ENCODE measurements around the gene TSHB.

DNA sequence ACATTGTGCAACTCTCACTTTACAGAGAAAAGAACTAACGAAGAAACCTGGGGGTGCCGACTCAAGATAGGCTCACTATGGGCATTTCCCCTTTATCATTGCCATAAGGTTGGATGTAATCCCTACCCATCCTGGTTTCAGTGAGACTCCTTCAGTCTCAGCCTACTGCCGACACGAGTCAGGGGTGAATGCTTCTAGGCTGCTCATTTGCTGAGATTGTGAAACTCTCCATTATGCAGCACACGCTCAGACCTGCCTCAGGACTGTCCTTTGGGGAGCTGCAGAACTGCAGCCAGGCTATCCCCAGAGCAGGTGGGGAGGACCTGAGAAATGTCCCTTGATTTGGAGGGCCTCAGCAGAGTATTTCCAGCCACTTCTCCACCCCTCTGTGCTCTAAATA is 22.2 kb downstream of the TSHB start:
- TF ChIP-seq, protein P1, sequence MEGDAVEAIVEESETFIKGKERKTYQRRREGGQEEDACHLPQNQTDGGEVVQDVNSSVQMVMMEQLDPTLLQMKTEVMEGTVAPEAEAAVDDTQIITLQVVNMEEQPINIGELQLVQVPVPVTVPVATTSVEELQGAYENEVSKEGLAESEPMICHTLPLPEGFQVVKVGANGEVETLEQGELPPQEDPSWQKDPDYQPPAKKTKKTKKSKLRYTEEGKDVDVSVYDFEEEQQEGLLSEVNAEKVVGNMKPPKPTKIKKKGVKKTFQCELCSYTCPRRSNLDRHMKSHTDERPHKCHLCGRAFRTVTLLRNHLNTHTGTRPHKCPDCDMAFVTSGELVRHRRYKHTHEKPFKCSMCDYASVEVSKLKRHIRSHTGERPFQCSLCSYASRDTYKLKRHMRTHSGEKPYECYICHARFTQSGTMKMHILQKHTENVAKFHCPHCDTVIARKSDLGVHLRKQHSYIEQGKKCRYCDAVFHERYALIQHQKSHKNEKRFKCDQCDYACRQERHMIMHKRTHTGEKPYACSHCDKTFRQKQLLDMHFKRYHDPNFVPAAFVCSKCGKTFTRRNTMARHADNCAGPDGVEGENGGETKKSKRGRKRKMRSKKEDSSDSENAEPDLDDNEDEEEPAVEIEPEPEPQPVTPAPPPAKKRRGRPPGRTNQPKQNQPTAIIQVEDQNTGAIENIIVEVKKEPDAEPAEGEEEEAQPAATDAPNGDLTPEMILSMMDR (IDR thresholded peaks at IDR 0.05) = no peak
- TF ChIP-seq POLR2A (IDR thresholded peaks at IDR 0.05) = no peak
